Endothelial cell of umbilical vein (primary cell): ENCODE measurements around the gene OR11L1. TPM values are rescaled to one million over a fixed set of nuclear protein-coding genes. Genes with fewer than 3 reads are reported as not detected.

Experiments used
- BruUV-seq: library from RNA; stranded (reverse); fragments of 400-500 nt; replicated peaks from 2 replicates; lab custom pipeline; 2021; lab: Mats Ljungman, UMichigan
- CTCF ChIA-PET: fragments of 300-600, 350-600 bp; sonication (Branson Sonifier 250); formaldehyde crosslinking; loops from one replicate; lab custom pipeline; 2021; ENCODE audit warnings: antibody characterized with exemption, inconsistent platforms; lab: Charles Lee
- POLR2A ChIA-PET: fragments of 300-600, 350-600 bp; sonication (Branson Sonifier 250); formaldehyde crosslinking; loops from one replicate; lab custom pipeline; 2021; ENCODE audit warnings: antibody characterized with exemption, inconsistent platforms; lab: Charles Lee
- DNase-seq: peaks from one replicate; pipeline ENCODE4 v3.0.0-alpha.2; 2011; ENCODE audit warnings: low read depth, low spot score
- FAIRE-seq: peaks from 2 replicates; lab custom pipeline; 2011; peaks lifted over from hg19 to GRCh38; lab: Jason Lieb, UNC
- H2AFZ ChIP-seq: 2 replicates; pipeline ENCODE4 v1.6.0; 2012; ENCODE audit warnings: low read depth, low read length, control low read depth, inconsistent platforms
- H3K27ac ChIP-seq: 2 replicates; pipeline ENCODE4 v1.5.1; 2011; ENCODE audit warnings: low read depth, mild to moderate bottlenecking, control low read depth, low read length, moderate library complexity; ENCODE audit not compliant: insufficient read depth
- H3K27me3 ChIP-seq, 2 experiments: 2 replicates each; pipeline versions ENCODE4 v1.6.0 to v1.6.1; 2011; ENCODE audit warnings: low read length in 2 of 2, mixed read lengths in 1 of 2; ENCODE audit not compliant: control insufficient read depth in 2 of 2, insufficient read depth in 2 of 2
- H3K36me3 ChIP-seq, 2 experiments: 2 replicates in 1 of 2; 3 replicates in 1 of 2; pipeline ENCODE4 v1.5.1; 2011; ENCODE audit warnings: low read length in 2 of 2, mild to moderate bottlenecking in 1 of 2, moderate library complexity in 1 of 2; ENCODE audit not compliant: control insufficient read depth in 2 of 2, insufficient read depth in 2 of 2; ENCODE audit errors: extremely low read depth in 1 of 2
- H3K4me1 ChIP-seq: 3 replicates; pipeline ENCODE4 v1.5.1; 2011; ENCODE audit warnings: mild to moderate bottlenecking, low read length; ENCODE audit not compliant: control insufficient read depth, insufficient read depth; ENCODE audit errors: extremely low read depth
- H3K4me2 ChIP-seq: 2 replicates; pipeline ENCODE4 v1.6.1; 2011; ENCODE audit warnings: low read length, control low read depth, mixed read lengths; ENCODE audit not compliant: insufficient read depth
- H3K4me3 ChIP-seq, 3 experiments: fragments of 200-600 bp in 1 of 3; sonication (generic), shearing (Covaris generic) in 1 of 3; replicated peaks in 1 of 3; 2 replicates each; pipeline ENCODE4 v1.5.1; 2011 to 2016; ENCODE audit warnings: control low read depth in 3 of 3, low read length in 3 of 3, mild to moderate bottlenecking in 2 of 3, inconsistent platforms in 1 of 3, low read depth in 1 of 3, moderate library complexity in 1 of 3; ENCODE audit not compliant: insufficient read depth in 1 of 3
- H3K79me2 ChIP-seq: 2 replicates; pipeline ENCODE4 v1.6.0; 2012; ENCODE audit warnings: low read length, inconsistent platforms; ENCODE audit not compliant: control insufficient read depth, insufficient read depth
- H3K9ac ChIP-seq: replicated peaks from 2 replicates; pipeline ENCODE3; 2011; ENCODE audit warnings: low read length, control low read depth; ENCODE audit not compliant: insufficient read depth; ENCODE audit errors: extremely low read depth
- H3K9me1 ChIP-seq: replicated peaks from 3 replicates; pipeline ENCODE4 v1.6.0; 2011; ENCODE audit warnings: mild to moderate bottlenecking, low read length; ENCODE audit not compliant: control insufficient read depth, insufficient read depth; ENCODE audit errors: extremely low read depth
- H3K9me3 ChIP-seq: replicated peaks from 2 replicates; pipeline ENCODE4 v1.5.1; 2012; ENCODE audit warnings: low read length, inconsistent platforms; ENCODE audit not compliant: control insufficient read depth, insufficient read depth
- H4K20me1 ChIP-seq: replicated peaks from 2 replicates; pipeline ENCODE3; 2011; ENCODE audit warnings: mild to moderate bottlenecking, low read length; ENCODE audit not compliant: control insufficient read depth, insufficient read depth; ENCODE audit errors: extremely low read depth
- EZH2 ChIP-seq: IDR thresholded peaks from 2 replicates; pipeline ENCODE4 v1.6.1; 2012; ENCODE audit warnings: borderline replicate concordance, low read depth, mild to moderate bottlenecking, moderate library complexity, low read length, inconsistent platforms; ENCODE audit not compliant: severe bottlenecking
- FOS ChIP-seq: IDR thresholded peaks from 2 replicates; pipeline ENCODE4 v1.6.1; 2011; ENCODE audit warnings: mild to moderate bottlenecking, low read length, moderate library complexity, borderline replicate concordance; ENCODE audit not compliant: insufficient read depth
- GATA2 ChIP-seq: IDR thresholded peaks from 2 replicates; pipeline ENCODE4 v1.7.0; 2011; ENCODE audit warnings: low read depth, mild to moderate bottlenecking, moderate library complexity, mixed read lengths, low read length; ENCODE audit not compliant: insufficient read length, insufficient read depth
- JUN ChIP-seq: IDR thresholded peaks from 2 replicates; pipeline ENCODE4 v1.6.1; 2011; ENCODE audit warnings: borderline replicate concordance, low read depth; ENCODE audit not compliant: insufficient read length, insufficient read depth
- MAX ChIP-seq: IDR thresholded peaks from 2 replicates; pipeline ENCODE4 v1.6.1; 2011; ENCODE audit not compliant: insufficient read depth, insufficient read length
- MYC ChIP-seq: IDR thresholded peaks from one replicate; pipeline ENCODE4 v1.6.1; 2011; ENCODE audit warnings: mild to moderate bottlenecking, low read depth, low read length
- POLR2A ChIP-seq: IDR thresholded peaks from 2 replicates; pipeline ENCODE4 v1.6.1; 2012; ENCODE audit warnings: low read depth, mild to moderate bottlenecking, control low read depth, low read length
- POLR2AphosphoS5 ChIP-seq: IDR thresholded peaks from 2 replicates; pipeline ENCODE4 v1.6.1; 2012; ENCODE audit warnings: low read depth, mild to moderate bottlenecking, control low read depth, low read length, moderate library complexity; ENCODE audit not compliant: insufficient read depth
- dilution Hi-C: fragments of 300-500 bp; cut with MboI; formaldehyde crosslinking; loops from one replicate; pipeline ENCODE4 v1.15.0; 2019; ENCODE audit warnings: low sequenced_read_pairs; ENCODE audit not compliant: extremely low pct_ligation_motif_present
- intact Hi-C: fragments of 100-400 bp; cut with micrococcal nuclease; formaldehyde crosslinking; loops from one replicate; pipeline ENCODE4 v1.10.0; 2022
- polyA plus RNA-seq, 4 experiments: library from polyadenylated mRNA; depleted of rRNA in 3 of 4; stranded (reverse) in 3 of 4; unstranded in 1 of 4; fragments of >200 nt; gene quantifications; 2 replicates each; pipeline versions ENCODE4 v1.2.1 to v1.2.3, GENCODE V29; 2011 to 2012; ENCODE audit warnings: missing spikeins in 1 of 4
- total RNA-seq: library from RNA; stranded (reverse); gene quantifications from 2 replicates; pipeline ENCODE4 v1.2.3, GENCODE V29; 2021
- TF ChIP-seq, protein P1 (sequence below), 2 donors: IDR thresholded peaks; 1 replicate in 1 of 2; 2 replicates in 1 of 2; pipeline ENCODE4 v1.5.1; 2011; ENCODE audit warnings: low read length in 2 of 2, mild to moderate bottlenecking in 2 of 2, moderate library complexity in 2 of 2, control low read depth in 1 of 2, inconsistent platforms in 1 of 2, low read depth in 1 of 2; ENCODE audit not compliant: insufficient read depth in 1 of 2; ENCODE audit errors: extremely low read depth in 1 of 2

The OR11L1 gene
- total and polyA plus RNA-seq, 2 donors (not counting 3 experiments of a cell fraction or from before 2014, with no cell fraction given) = not detected

GRCh38 chr1:247864644-247865043, 22.9 kb upstream of the OR11L1 start:
- POLR2A ChIA-PET = no interaction called here
- H3K4me3 ChIP-seq = no peak overlapping the region
- CTCF ChIA-PET = no interaction called here
- no peaks in the 10 kb centered on the region for H4K20me1 ChIP-seq
- no peaks in the 10 kb centered on the region for H3K9me1 ChIP-seq
- TF ChIP-seq POLR2AphosphoS5 (no peak), POLR2A (no peak), FOS (no peak), EZH2 (no peak), JUN (no peak), MAX (no peak), GATA2 (no peak), MYC (no peak)
- TF ChIP-seq, protein P1, sequence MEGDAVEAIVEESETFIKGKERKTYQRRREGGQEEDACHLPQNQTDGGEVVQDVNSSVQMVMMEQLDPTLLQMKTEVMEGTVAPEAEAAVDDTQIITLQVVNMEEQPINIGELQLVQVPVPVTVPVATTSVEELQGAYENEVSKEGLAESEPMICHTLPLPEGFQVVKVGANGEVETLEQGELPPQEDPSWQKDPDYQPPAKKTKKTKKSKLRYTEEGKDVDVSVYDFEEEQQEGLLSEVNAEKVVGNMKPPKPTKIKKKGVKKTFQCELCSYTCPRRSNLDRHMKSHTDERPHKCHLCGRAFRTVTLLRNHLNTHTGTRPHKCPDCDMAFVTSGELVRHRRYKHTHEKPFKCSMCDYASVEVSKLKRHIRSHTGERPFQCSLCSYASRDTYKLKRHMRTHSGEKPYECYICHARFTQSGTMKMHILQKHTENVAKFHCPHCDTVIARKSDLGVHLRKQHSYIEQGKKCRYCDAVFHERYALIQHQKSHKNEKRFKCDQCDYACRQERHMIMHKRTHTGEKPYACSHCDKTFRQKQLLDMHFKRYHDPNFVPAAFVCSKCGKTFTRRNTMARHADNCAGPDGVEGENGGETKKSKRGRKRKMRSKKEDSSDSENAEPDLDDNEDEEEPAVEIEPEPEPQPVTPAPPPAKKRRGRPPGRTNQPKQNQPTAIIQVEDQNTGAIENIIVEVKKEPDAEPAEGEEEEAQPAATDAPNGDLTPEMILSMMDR (IDR thresholded peaks at IDR 0.05; ENCODE audit: extremely low read depth in 1 of 2, insufficient read depth in 1 of 2, low read depth in 1 of 2, low read length in 2 of 2) = no peak
- dilution Hi-C loops = no loop called here
- no peak overlapping the region for H2AFZ ChIP-seq
- FAIRE-seq (no peak), DNase-seq (no peak)
- no peaks in the 10 kb centered on the region for H3K4me1 ChIP-seq
- no peak overlapping the region for H3K27ac ChIP-seq
- BruUV-seq = no TSS peak
- intact Hi-C loops = no loop called here
- H3K79me2 ChIP-seq = no peaks in the 10 kb centered on the region
- H3K9ac ChIP-seq = no peak overlapping the region
- peaks cover 2% of the 10 kb centered on the region for H3K9me3 ChIP-seq
- H3K4me2 ChIP-seq = no peak overlapping the region
- H3K36me3 ChIP-seq = no peaks in the 10 kb centered on the region
- H3K27me3 ChIP-seq = no peaks in the 10 kb centered on the region
